Osteocyte (in vitro differentiated cells): ENCODE data around the gene SLC6A18. TPM values are rescaled to one million over a fixed set of nuclear protein-coding genes. Genes with fewer than 3 reads are reported as not detected.

Source experiments
- DNase-seq: peaks from one replicate; pipeline ENCODE4 v3.0.0; 2021; ENCODE audit warnings: mixed read lengths; ENCODE audit not compliant: unreplicated experiment; ENCODE audit errors: extremely low spot score
- H3K27ac Mint-ChIP-seq: one replicate; pipeline ENCODE4 v1.8.0; 2021; ENCODE audit warnings: mild to moderate bottlenecking, mixed read lengths; ENCODE audit not compliant: unreplicated experiment
- H3K27me3 Mint-ChIP-seq: one replicate; pipeline ENCODE4 v1.8.0; 2021; ENCODE audit warnings: mixed read lengths; ENCODE audit not compliant: unreplicated experiment
- H3K36me3 Mint-ChIP-seq: one replicate; pipeline ENCODE4 v1.8.0; 2021; ENCODE audit warnings: mixed read lengths; ENCODE audit not compliant: unreplicated experiment
- H3K4me1 Mint-ChIP-seq: one replicate; pipeline ENCODE4 v1.8.0; 2021; ENCODE audit warnings: mixed read lengths; ENCODE audit not compliant: unreplicated experiment
- H3K4me3 Mint-ChIP-seq: one replicate; pipeline ENCODE4 v1.8.0; 2021; ENCODE audit warnings: mild to moderate bottlenecking, moderate library complexity, mixed read lengths; ENCODE audit not compliant: unreplicated experiment
- H3K9me3 Mint-ChIP-seq: one replicate; pipeline ENCODE4 v1.8.0; 2021; ENCODE audit warnings: mixed read lengths; ENCODE audit not compliant: unreplicated experiment
- total RNA-seq: library from RNA; stranded (reverse); gene quantifications from 2 replicates; pipeline ENCODE4 v1.2.1, GENCODE V29; 2021
- TF ChIP-seq, protein P1 (sequence below): fragments of 200-600 bp; sonication (generic); IDR thresholded peaks from 2 replicates; pipeline ENCODE4 v1.5.0; 2021; ENCODE audit warnings: antibody characterized with exemption, mild to moderate bottlenecking, moderate library complexity

The SLC6A18 gene
- total RNA-seq, 1 donor from 2014 or later = not detected

- DNase-seq = no peak
- Mint-ChIP-seq H3K27me3 (peaks cover 15% of the 10 kb centered on the region), H3K9me3 (no peaks in the 10 kb centered on the region), H3K4me1 (no peaks in the 10 kb centered on the region), H3K27ac (no peak overlapping the region), H3K36me3 (no peaks in the 10 kb centered on the region), H3K4me3 (no peak overlapping the region)
- TF ChIP-seq, protein P1, sequence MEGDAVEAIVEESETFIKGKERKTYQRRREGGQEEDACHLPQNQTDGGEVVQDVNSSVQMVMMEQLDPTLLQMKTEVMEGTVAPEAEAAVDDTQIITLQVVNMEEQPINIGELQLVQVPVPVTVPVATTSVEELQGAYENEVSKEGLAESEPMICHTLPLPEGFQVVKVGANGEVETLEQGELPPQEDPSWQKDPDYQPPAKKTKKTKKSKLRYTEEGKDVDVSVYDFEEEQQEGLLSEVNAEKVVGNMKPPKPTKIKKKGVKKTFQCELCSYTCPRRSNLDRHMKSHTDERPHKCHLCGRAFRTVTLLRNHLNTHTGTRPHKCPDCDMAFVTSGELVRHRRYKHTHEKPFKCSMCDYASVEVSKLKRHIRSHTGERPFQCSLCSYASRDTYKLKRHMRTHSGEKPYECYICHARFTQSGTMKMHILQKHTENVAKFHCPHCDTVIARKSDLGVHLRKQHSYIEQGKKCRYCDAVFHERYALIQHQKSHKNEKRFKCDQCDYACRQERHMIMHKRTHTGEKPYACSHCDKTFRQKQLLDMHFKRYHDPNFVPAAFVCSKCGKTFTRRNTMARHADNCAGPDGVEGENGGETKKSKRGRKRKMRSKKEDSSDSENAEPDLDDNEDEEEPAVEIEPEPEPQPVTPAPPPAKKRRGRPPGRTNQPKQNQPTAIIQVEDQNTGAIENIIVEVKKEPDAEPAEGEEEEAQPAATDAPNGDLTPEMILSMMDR = no peak
Measured at GRCh38 chr5:1187950-1188334, 37.2 kb upstream of the SLC6A18 start.

- Mint-ChIP-seq H3K36me3 (no peaks in the 10 kb centered on the region), H3K27ac (no peak overlapping the region), H3K9me3 (no peaks in the 10 kb centered on the region), H3K27me3 (peaks cover 12% of the 10 kb centered on the region), H3K4me3 (no peak overlapping the region), H3K4me1 (no peaks in the 10 kb centered on the region)
- TF ChIP-seq, protein P1 = no peak
- no peak for DNase-seq
Measured at GRCh38 chr5:1188464-1188863, 36.7 kb upstream of the SLC6A18 start.

GRCh38 chr5:1189269-1189668 lies 35.9 kb upstream of the SLC6A18 start:
- no peak for DNase-seq
- H3K9me3 Mint-ChIP-seq = no peaks in the 10 kb centered on the region

DNA sequence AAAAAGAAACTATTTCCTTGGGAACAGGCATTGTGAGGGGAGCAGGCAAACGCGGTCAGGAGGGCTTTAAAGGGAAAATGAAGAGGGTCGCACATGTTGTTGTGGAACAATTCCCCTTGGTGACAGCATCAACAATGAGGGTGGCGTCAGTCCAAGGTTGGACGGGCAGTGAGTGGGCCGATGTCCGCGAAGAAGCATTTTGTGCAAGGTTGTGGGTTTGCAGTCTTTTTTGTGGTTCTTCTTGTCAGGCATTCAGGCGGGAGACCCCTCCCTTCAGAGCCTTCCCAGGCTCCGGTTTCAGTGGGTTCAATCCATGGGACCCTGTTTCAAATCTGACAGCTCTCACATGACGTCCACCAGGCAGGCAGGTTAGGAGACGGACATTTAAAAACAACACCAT lies 34.9 kb upstream of the SLC6A18 start:
- Mint-ChIP-seq H3K4me1 (no peaks in the 10 kb centered on the region), H3K9me3 (no peaks in the 10 kb centered on the region), H3K27me3 (peaks cover 15% of the 10 kb centered on the region), H3K4me3 (no peak overlapping the region), H3K36me3 (no peaks in the 10 kb centered on the region), H3K27ac (no peak overlapping the region)
- TF ChIP-seq, protein P1 = no peak
- no peak for DNase-seq

More at GRCh38 chr5:1189269-1189668, 35.9 kb upstream of the SLC6A18 start:
- no peak overlapping the region for H3K27ac Mint-ChIP-seq
- TF ChIP-seq, protein P1 = no peak
- H3K27me3 Mint-ChIP-seq = peaks cover 12% of the 10 kb centered on the region
- no peaks in the 10 kb centered on the region for H3K4me1 Mint-ChIP-seq
- H3K4me3 Mint-ChIP-seq = no peak overlapping the region
- no peaks in the 10 kb centered on the region for H3K36me3 Mint-ChIP-seq

GRCh38 chr5:1190837-1191239 lies 34.3 kb upstream of the SLC6A18 start:
- Mint-ChIP-seq H3K27ac (no peak overlapping the region), H3K36me3 (no peaks in the 10 kb centered on the region), H3K27me3 (peaks cover 10% of the 10 kb centered on the region), H3K4me3 (no peak overlapping the region), H3K4me1 (no peaks in the 10 kb centered on the region), H3K9me3 (no peaks in the 10 kb centered on the region)
- TF ChIP-seq, protein P1 = no peak
- no peak for DNase-seq
